GM23338 (cell line): Measurements from ENCODE around the gene COL4A1. TPM values are rescaled to one million over a fixed set of nuclear protein-coding genes. Genes with fewer than 3 reads are reported as not detected.

Experiments
- ATAC-seq: fragments of 200-7000 bp; cut with Tn5 transposase; 3 replicates; pipeline ENCODE4 v1.9.1; 2020
- DNase-seq: peaks from one replicate; pipeline ENCODE4 v3.0.0-alpha.2; 2015; ENCODE audit warnings: low spot score
- H2AFZ ChIP-seq: fragments of 200-600 bp; sonication (generic); 2 replicates; pipeline ENCODE4 v1.8.0; 2016; ENCODE audit warnings: antibody characterized with exemption, mild to moderate bottlenecking, moderate library complexity
- H3F3A ChIP-seq: fragments of 200-600 bp; sonication (generic); replicated peaks from 2 replicates; pipeline ENCODE4 v1.8.0; 2017; ENCODE audit warnings: antibody characterized with exemption, mixed run types, low read depth
- H3K27ac ChIP-seq: fragments of 200-600 bp; sonication (generic); 2 replicates; pipeline ENCODE4 v1.6.1; 2016; ENCODE audit warnings: low read depth
- H3K27me3 ChIP-seq: fragments of 200-600 bp; sonication (generic); 2 replicates; pipeline ENCODE4 v1.8.0; 2016; ENCODE audit warnings: mild to moderate bottlenecking, mixed run types, moderate library complexity; ENCODE audit not compliant: insufficient read depth
- H3K36me3 ChIP-seq: fragments of 200-600 bp; sonication (generic); 2 replicates; pipeline ENCODE4 v1.8.0; 2016; ENCODE audit warnings: mild to moderate bottlenecking; ENCODE audit not compliant: insufficient read depth
- H3K4me1 ChIP-seq: fragments of 200-600 bp; sonication (generic); 2 replicates; pipeline ENCODE4 v1.8.0; 2016; ENCODE audit warnings: mild to moderate bottlenecking, moderate library complexity; ENCODE audit not compliant: insufficient read depth
- H3K4me2 ChIP-seq: fragments of 200-600 bp; sonication (generic); 2 replicates; pipeline ENCODE4 v1.7.1; 2017; ENCODE audit warnings: mixed run types
- H3K4me3 ChIP-seq: fragments of 200-600 bp; sonication (generic); 2 replicates; pipeline ENCODE4 v1.6.1; 2016; ENCODE audit warnings: mixed run types
- H3K79me2 ChIP-seq: fragments of 200-600 bp; sonication (generic); replicated peaks from 2 replicates; pipeline ENCODE4 v1.8.0; 2017; ENCODE audit warnings: mild to moderate bottlenecking; ENCODE audit not compliant: insufficient read depth
- H3K9me2 ChIP-seq: fragments of 200-600 bp; sonication (generic); 2 replicates; pipeline ENCODE4 v1.8.0; 2017; ENCODE audit not compliant: insufficient read depth
- H4K20me1 ChIP-seq: fragments of 200-600 bp; sonication (generic); replicated peaks from 2 replicates; pipeline ENCODE4 v1.8.0; 2017; ENCODE audit warnings: mild to moderate bottlenecking; ENCODE audit not compliant: insufficient read depth
- H3K27ac Mint-ChIP-seq: 2 replicates; pipeline ENCODE4 v1.8.0; 2020; ENCODE audit warnings: inconsistent platforms, mild to moderate bottlenecking, moderate library complexity, mixed read lengths
- H3K27me3 Mint-ChIP-seq: 3 replicates; pipeline ENCODE4 v1.8.0; 2022; ENCODE audit warnings: low read depth, mild to moderate bottlenecking, moderate library complexity, mixed read lengths, inconsistent platforms; ENCODE audit not compliant: insufficient read depth, poor library complexity
- H3K36me3 Mint-ChIP-seq: 3 replicates; pipeline ENCODE4 v1.8.0; 2021; ENCODE audit warnings: low read depth, mild to moderate bottlenecking, inconsistent platforms, moderate library complexity, mixed read lengths
- H3K4me1 Mint-ChIP-seq: 3 replicates; pipeline ENCODE4 v1.8.0; 2020; ENCODE audit warnings: mild to moderate bottlenecking, inconsistent platforms, mixed read lengths
- H3K4me3 Mint-ChIP-seq: 3 replicates; pipeline ENCODE4 v1.8.0; 2021; ENCODE audit warnings: moderate library complexity, mild to moderate bottlenecking, inconsistent platforms, mixed read lengths
- H3K9me3 Mint-ChIP-seq: 3 replicates; pipeline ENCODE4 v1.8.0; 2020; ENCODE audit warnings: moderate library complexity, mild to moderate bottlenecking, inconsistent platforms, mixed read lengths
- CREB1 ChIP-seq: fragments of 250-450 bp; sonication (Bioruptor Pico); IDR thresholded peaks from 2 replicates; pipeline ENCODE4 v1.5.0; 2020; ENCODE audit warnings: low read depth, mild to moderate bottlenecking, moderate library complexity
- CTCF ChIP-seq, 2 experiments: fragments of 200-600 bp in 1 of 2; sonication (generic) in 1 of 2; conservative IDR thresholded peaks; 2 replicates each; pipeline versions ENCODE4 v1.5.1 to v1.6.1; 2016 to 2017; ENCODE audit warnings: antibody characterized with exemption in 2 of 2, low read depth in 2 of 2, mild to moderate bottlenecking in 2 of 2, moderate library complexity in 1 of 2
- JUNB ChIP-seq: IDR thresholded peaks from one replicate; pipeline ENCODE4 v1.6.1; 2016; ENCODE audit warnings: antibody characterized with exemption; ENCODE audit not compliant: unreplicated experiment
- ZNF114 ChIP-seq: fragments of 250-450 bp; sonication (Bioruptor Pico); IDR thresholded peaks from 2 replicates; pipeline ENCODE4 v1.5.0; 2020; ENCODE audit warnings: mild to moderate bottlenecking, moderate library complexity
- ZNF331 ChIP-seq: fragments of 250-450 bp; sonication (Bioruptor Pico); IDR thresholded peaks from 2 replicates; pipeline ENCODE4 v1.5.0; 2020; ENCODE audit warnings: low read depth, mild to moderate bottlenecking, moderate library complexity
- ZNF462 ChIP-seq: fragments of 250-450 bp; sonication (Bioruptor Pico); IDR thresholded peaks from 2 replicates; pipeline ENCODE4 v1.5.0; 2020; ENCODE audit warnings: mild to moderate bottlenecking, moderate library complexity
- polyA plus RNA-seq: library from polyadenylated mRNA; unstranded; fragments of >200 nt; fragmentation: Nextera tagmentation; extraction: Ambion mirVana; gene quantifications from 2 replicates; pipeline ENCODE4 v1.2.1, GENCODE V29; 2016
- total RNA-seq: library from RNA; depleted of rRNA; stranded (reverse); fragments of >200 nt; shearing (Covaris generic); gene quantifications from 2 replicates; pipeline ENCODE4 v1.2.3, GENCODE V29; 2014
- TF ChIP-seq, protein P1 (sequence below): IDR thresholded peaks from 2 replicates; pipeline ENCODE4 v1.6.1; 2016; ENCODE audit warnings: antibody characterized with exemption

The COL4A1 gene
- total and polyA plus RNA-seq, 2 experiments from 2014 or later, result 39.1 to 110 TPM

DNA sequence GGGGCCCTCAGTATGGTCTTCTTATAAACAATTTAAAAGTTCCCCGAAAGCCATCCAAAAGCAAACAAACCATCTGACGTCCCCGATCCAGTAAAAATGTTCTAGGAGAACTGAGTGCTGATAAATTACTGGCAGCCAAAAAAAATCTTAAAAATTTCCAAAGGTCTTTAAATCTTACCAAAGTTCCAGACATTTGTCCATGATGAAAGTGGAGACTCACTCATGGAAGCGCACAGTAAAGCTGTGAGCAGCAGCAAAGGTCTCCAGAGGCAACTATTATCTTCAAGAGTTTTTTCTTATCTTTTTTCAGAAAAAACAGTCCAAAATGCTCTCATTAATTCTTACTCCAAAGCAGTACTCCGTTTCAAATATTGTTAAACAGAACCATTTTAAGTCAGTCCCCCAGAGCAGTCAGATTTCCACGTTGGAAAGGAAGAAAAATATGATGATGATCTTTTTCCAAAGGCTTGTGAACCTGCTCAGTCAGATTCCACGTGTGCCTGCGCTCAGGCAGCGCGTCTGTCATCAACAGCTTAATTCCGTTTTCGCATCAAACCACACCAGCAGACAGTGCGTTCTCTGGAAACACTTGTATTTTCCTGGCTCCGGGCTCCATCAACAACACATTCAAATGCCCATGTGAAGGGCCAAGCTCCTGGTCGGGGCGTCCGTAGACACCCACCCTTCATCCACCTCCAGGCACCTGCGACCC is 85.4 kb downstream of the COL4A1 start:
- TF ChIP-seq CREB1 (no peak), ZNF331 (CRISPR knock-in tag) (no peak), CTCF (conservative IDR thresholded peaks at IDR 0.05; ENCODE audit: low read depth in 2 of 2) (no peak), ZNF462 (CRISPR knock-in tag) (no peak), ZNF114 (CRISPR knock-in tag) (no peak), JUNB (no peak)
- TF ChIP-seq, protein P1, sequence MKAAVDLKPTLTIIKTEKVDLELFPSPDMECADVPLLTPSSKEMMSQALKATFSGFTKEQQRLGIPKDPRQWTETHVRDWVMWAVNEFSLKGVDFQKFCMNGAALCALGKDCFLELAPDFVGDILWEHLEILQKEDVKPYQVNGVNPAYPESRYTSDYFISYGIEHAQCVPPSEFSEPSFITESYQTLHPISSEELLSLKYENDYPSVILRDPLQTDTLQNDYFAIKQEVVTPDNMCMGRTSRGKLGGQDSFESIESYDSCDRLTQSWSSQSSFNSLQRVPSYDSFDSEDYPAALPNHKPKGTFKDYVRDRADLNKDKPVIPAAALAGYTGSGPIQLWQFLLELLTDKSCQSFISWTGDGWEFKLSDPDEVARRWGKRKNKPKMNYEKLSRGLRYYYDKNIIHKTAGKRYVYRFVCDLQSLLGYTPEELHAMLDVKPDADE, result no peak
- Mint-ChIP-seq H3K27ac (peak overlapping the region; percentile 82), H3K9me3 (no peaks in the 10 kb centered on the region), H3K4me3 (no peak overlapping the region), H3K36me3 (no peaks in the 10 kb centered on the region), H3K27me3 (peaks cover 4% of the 10 kb centered on the region), H3K4me1 (peaks cover 4% of the 10 kb centered on the region; the same call in 2 of the 3 replicates)
- Histone ChIP-seq H3K36me3 (no peaks in the 10 kb centered on the region), H3F3A (no peaks in the 10 kb centered on the region), H3K79me2 (no peaks in the 10 kb centered on the region), H3K4me3 (no peak overlapping the region), H3K27ac (no peak overlapping the region), H3K4me1 (no peaks in the 10 kb centered on the region), H4K20me1 (no peaks in the 10 kb centered on the region), H3K27me3 (no peaks in the 10 kb centered on the region), H3K4me2 (no peak overlapping the region), H3K9me2 (no peaks in the 10 kb centered on the region), H2AFZ (no peak overlapping the region)
- DNase-seq, result no peak
- no peak for ATAC-seq
